NCI-H446 treated with DMSO at 0.1 percent for 48 hours (cell line): ENCODE measurements around the gene GGA2.

Source experiments
- DNase-seq: peaks from one replicate; lab custom pipeline; 2025; lab: John Stamatoyannopoulos, UW

The GGA2 gene

GRCh38 chr16:23416816-23417215, 93.5 kb downstream of the GGA2 start:
- DNase-seq: no peak

GRCh38 chr16:23414731-23415130, 95.6 kb downstream of the GGA2 start:
- no peak for DNase-seq
